ENCODE measurements around the gene H2AZ2. TPM values are rescaled to one million over a fixed set of nuclear protein-coding genes. Genes with fewer than 3 reads are reported as not detected.

H2AZ2 gene
- total and polyA plus RNA-seq, 2 donors (not counting 1 experiment from before 2014, with no cell fraction given): 55.3 to 129 TPM

GRCh38 chr7:44782460-44782859 is 65.4 kb downstream of the H2AZ2 start:
- Histone ChIP-seq H3K9ac (ENCODE audit: low read length) (no peak overlapping the region), H3K9me3 (ENCODE audit: control extremely low read depth in 1 of 3, control insufficient read depth in 2 of 3, insufficient read depth in 1 of 3, low read length in 2 of 3) (peaks cover 0 to 23% (median 5%) of the 10 kb centered on the region in 3 donors), H3K4me3 (ENCODE audit: control extremely low read depth in 1 of 5, extremely low read depth in 1 of 5, insufficient read depth in 1 of 5, low read depth in 2 of 5, low read length in 4 of 5) (no peak overlapping the region), H2AFZ (ENCODE audit: insufficient read depth, low read depth, low read length, poor library complexity, severe bottlenecking) (no peak overlapping the region), H4K20me1 (ENCODE audit: control insufficient read depth, insufficient read depth, low read length, poor library complexity, severe bottlenecking) (no peaks in the 10 kb centered on the region), H3K36me3 (replicated peaks in 1 of 2; ENCODE audit: control extremely low read depth in 1 of 2, control insufficient read depth in 1 of 2, extremely low read depth in 1 of 2, insufficient read depth in 2 of 2, low read length in 1 of 2) (no peaks in the 10 kb centered on the region), H3K79me2 (ENCODE audit: control insufficient read depth, insufficient read depth, low read length) (no peaks in the 10 kb centered on the region), H3K27ac (ENCODE audit: low read length in 2 of 2) (no peak overlapping the region), H3K4me2 (replicated peaks; ENCODE audit: low read depth, low read length, poor library complexity, severe bottlenecking) (no peak overlapping the region), H3K27me3 (replicated peaks in 1 of 4; ENCODE audit: control extremely low read depth in 1 of 4, control insufficient read depth in 3 of 4, insufficient read depth in 4 of 4, low read length in 3 of 4) (no peaks in the 10 kb centered on the region), H3K4me1 (ENCODE audit: control insufficient read depth in 2 of 2, insufficient read depth in 2 of 2, low read length in 2 of 2) (peaks cover 9 to 13% of the 10 kb centered on the region in 2 donors)
- WGBS (ENCODE audit: insufficient coverage): 100% methylated on average over 1 of the region's 1 CpG
- TF ChIP-seq CTCF (IDR thresholded peaks at IDR 0.05) (no peak), EZH2 (IDR thresholded peaks at IDR 0.05; ENCODE audit: borderline replicate concordance, insufficient read depth, low read depth, low read length, poor library complexity, severe bottlenecking) (no peak)
- POLR2A ChIA-PET: no interaction called here
- DNase-seq: no peak
- Mint-ChIP-seq H3K27me3 (no peaks in the 10 kb centered on the region), H3K27ac (no peak overlapping the region), H3K4me3 (no peak overlapping the region), H3K4me1 (peaks cover 10% of the 10 kb centered on the region), H3K9me3 (ENCODE audit: insufficient read depth) (peaks cover 5% of the 10 kb centered on the region)
- ATAC-seq (ENCODE audit: low read depth): no peak
- intact Hi-C loops (cut with micrococcal nuclease): no loop called here
- CTCF ChIA-PET: interaction anchor here (1.2 kb wide), 1 partner anchor 65 kb away, joined by 3 read pairs; no protein-coding TSS in a partner anchor

Other genes with a start within 250 kb of the H2AZ2 start
- gene OGDH, start 241.5 kb downstream of the H2AZ2 start, total RNA-seq: 71.5 and 80.2 TPM in 2 replicates
- gene OGDH, start 241.5 kb downstream of the H2AZ2 start, polyA plus RNA-seq: 29.9 and 42.6 TPM in 2 replicates
- 442 and 446 TPM in 2 replicates for gene ZMIZ2, start 99.2 kb downstream of the H2AZ2 start, total RNA-seq
- 237 and 254 TPM in 2 replicates for gene ZMIZ2, start 99.2 kb downstream of the H2AZ2 start, polyA plus RNA-seq
- gene PPIA, start 51.4 kb downstream of the H2AZ2 start, total RNA-seq: 773 and 807 TPM in 2 replicates
- 1,447 and 1,498 TPM in 2 replicates for gene PPIA, start 51.4 kb downstream of the H2AZ2 start, polyA plus RNA-seq
- 28.6 and 29.1 TPM in 2 replicates for gene PURB, start 37.4 kb upstream of the H2AZ2 start, total RNA-seq
- 6.4 and 10.4 TPM in 2 replicates for gene PURB, start 37.4 kb upstream of the H2AZ2 start, polyA plus RNA-seq
- gene MYO1G, start 130.9 kb upstream of the H2AZ2 start, total RNA-seq: 104 and 107 TPM in 2 replicates
- gene MYO1G, start 130.9 kb upstream of the H2AZ2 start, polyA plus RNA-seq: 204 and 239 TPM in 2 replicates
- gene CCM2, start 152.1 kb upstream of the H2AZ2 start, total RNA-seq: 144 and 150 TPM in 2 replicates
- gene CCM2, start 152.1 kb upstream of the H2AZ2 start, polyA plus RNA-seq: 201 and 205 TPM in 2 replicates
- 0.41 and 0.49 TPM in 2 replicates for gene NACAD, start 240.9 kb upstream of the H2AZ2 start, total RNA-seq
- 0.04 and 0.22 TPM in 2 replicates for gene NACAD, start 240.9 kb upstream of the H2AZ2 start, polyA plus RNA-seq

All from B cell (primary cell).